H9 (cell line): Measurements from ENCODE around the gene SNAP47. TPM values are rescaled to one million over a fixed set of nuclear protein-coding genes. Genes with fewer than 3 reads are reported as not detected.
A peak's percentile ranks its signal among the peaks of the same experiment; 100 is the strongest.

ENCODE experiments used
- DNase-seq: peaks from one replicate; pipeline ENCODE4 v3.0.0-alpha.2; 2017
- H2AFZ ChIP-seq: one replicate; pipeline ENCODE4 v1.6.1; 2013; ENCODE audit warnings: mild to moderate bottlenecking, low read length, control low read depth, moderate library complexity
- H2AK5ac ChIP-seq: 2 replicates; pipeline ENCODE4 v1.6.1; 2013; ENCODE audit warnings: low read length, control low read depth, mixed read lengths; ENCODE audit not compliant: insufficient read length
- H2BK120ac ChIP-seq: one replicate; pipeline ENCODE4 v1.6.1; 2013; ENCODE audit warnings: low read depth, mild to moderate bottlenecking, low read length, control low read depth, inconsistent platforms; ENCODE audit not compliant: poor library complexity, severe bottlenecking
- H2BK12ac ChIP-seq: 2 replicates; pipeline ENCODE4 v1.6.1; 2013; ENCODE audit warnings: low read length, control low read depth, mixed read lengths, low read depth; ENCODE audit not compliant: insufficient read length
- H2BK15ac ChIP-seq: 2 replicates; pipeline ENCODE4 v1.6.1; 2013; ENCODE audit warnings: low read depth, low read length, control low read depth
- H2BK20ac ChIP-seq: one replicate; pipeline ENCODE4 v1.6.1; 2013; ENCODE audit warnings: low read depth, mild to moderate bottlenecking, low read length, control low read depth, inconsistent platforms; ENCODE audit not compliant: poor library complexity, severe bottlenecking
- H2BK5ac ChIP-seq: 2 replicates; pipeline ENCODE4 v1.6.1; 2013; ENCODE audit warnings: low read length, control low read depth, mixed read lengths; ENCODE audit not compliant: insufficient read length
- H3K14ac ChIP-seq: 2 replicates; pipeline ENCODE4 v1.6.1; 2013; ENCODE audit warnings: low read length, control low read depth; ENCODE audit not compliant: insufficient read depth
- H3K18ac ChIP-seq: 2 replicates; pipeline ENCODE4 v1.6.1; 2013; ENCODE audit warnings: low read depth, mild to moderate bottlenecking, mixed read lengths, low read length, control low read depth; ENCODE audit not compliant: insufficient read length
- H3K23ac ChIP-seq: 2 replicates; pipeline ENCODE4 v1.6.1; 2013; ENCODE audit warnings: low read length, control low read depth, mixed read lengths, low read depth; ENCODE audit not compliant: insufficient read length
- H3K23me2 ChIP-seq: 2 replicates; pipeline ENCODE4 v1.6.1; 2013; ENCODE audit warnings: low read depth, mild to moderate bottlenecking, mixed read lengths, low read length, control low read depth; ENCODE audit not compliant: insufficient read length, poor library complexity, severe bottlenecking
- H3K27ac ChIP-seq: 2 replicates; pipeline ENCODE4 v1.5.1; 2013; ENCODE audit warnings: low read length, control low read depth, mixed read lengths, low read depth; ENCODE audit not compliant: insufficient read length
- H3K27me3 ChIP-seq: 2 replicates; pipeline ENCODE4 v1.6.1; 2013; ENCODE audit warnings: low read length, control low read depth, inconsistent platforms; ENCODE audit not compliant: insufficient read depth
- H3K4ac ChIP-seq: 2 replicates; pipeline ENCODE4 v1.6.1; 2013; ENCODE audit warnings: low read depth, mild to moderate bottlenecking, control low read depth, inconsistent platforms, low read length, moderate library complexity
- H3K4me1 ChIP-seq: 2 replicates; pipeline ENCODE4 v1.6.1; 2013; ENCODE audit warnings: low read length, control low read depth, inconsistent platforms; ENCODE audit not compliant: insufficient read depth
- H3K4me2 ChIP-seq: 2 replicates; pipeline ENCODE4 v1.6.1; 2013; ENCODE audit warnings: low read length, control low read depth, mixed read lengths; ENCODE audit not compliant: insufficient read length, insufficient read depth
- H3K56ac ChIP-seq: 2 replicates; pipeline ENCODE4 v1.6.1; 2013; ENCODE audit warnings: low read depth, mild to moderate bottlenecking, mixed read lengths, low read length, control low read depth; ENCODE audit not compliant: insufficient read length
- H3K79me1 ChIP-seq: 2 replicates; pipeline ENCODE4 v1.6.1; 2013; ENCODE audit warnings: low read depth, mild to moderate bottlenecking, moderate library complexity, low read length, control low read depth, inconsistent platforms; ENCODE audit not compliant: insufficient read depth, poor library complexity, severe bottlenecking
- H3K79me2 ChIP-seq: 2 replicates; pipeline ENCODE4 v1.6.1; 2013; ENCODE audit warnings: low read length, control low read depth, inconsistent platforms; ENCODE audit not compliant: insufficient read depth
- H3K9ac ChIP-seq: 2 replicates; pipeline ENCODE4 v1.6.1; 2013; ENCODE audit warnings: low read length, control low read depth, mixed read lengths; ENCODE audit not compliant: insufficient read length; ENCODE audit errors: extremely low read depth
- H3K9me3 ChIP-seq: one replicate; pipeline ENCODE4 v1.6.1; 2013; ENCODE audit warnings: low read depth, low read length, inconsistent platforms; ENCODE audit not compliant: control insufficient read depth
- H3T11ph ChIP-seq: one replicate; pipeline ENCODE4 v1.6.1; 2013; ENCODE audit warnings: mild to moderate bottlenecking, low read length, control low read depth, inconsistent platforms
- H4K20me1 ChIP-seq: one replicate; pipeline ENCODE4 v1.6.1; 2013; ENCODE audit not compliant: control insufficient read depth, insufficient read length, insufficient read depth
- H4K5ac ChIP-seq: 2 replicates; pipeline ENCODE4 v1.6.1; 2013; ENCODE audit warnings: low read depth, mild to moderate bottlenecking, mixed read lengths, low read length, control low read depth; ENCODE audit not compliant: insufficient read length
- H4K8ac ChIP-seq: replicated peaks from 2 replicates; pipeline ENCODE4 v1.6.1; 2013; ENCODE audit warnings: low read length, control low read depth, mixed read lengths, low read depth; ENCODE audit not compliant: insufficient read length
- H4K91ac ChIP-seq: 2 replicates; pipeline ENCODE4 v1.6.1; 2013; ENCODE audit warnings: low read depth, mild to moderate bottlenecking, moderate library complexity, mixed read lengths, low read length, control low read depth; ENCODE audit not compliant: insufficient read length
- H3K27ac Mint-ChIP-seq, 3 experiments: 2 replicates in 2 of 3; 3 replicates in 1 of 3; pipeline ENCODE4 v1.8.0; 2020 to 2021; ENCODE audit warnings: mixed read lengths in 3 of 3, mild to moderate bottlenecking in 1 of 3, moderate library complexity in 1 of 3
- H3K27me3 Mint-ChIP-seq: 2 replicates; pipeline ENCODE4 v1.8.0; 2021; ENCODE audit warnings: low read depth, mild to moderate bottlenecking, moderate library complexity, mixed read lengths
- H3K36me3 Mint-ChIP-seq, 3 experiments: 2 replicates in 2 of 3; 3 replicates in 1 of 3; pipeline ENCODE4 v1.8.0; 2020 to 2021; ENCODE audit warnings: low read depth in 3 of 3, mixed read lengths in 3 of 3; ENCODE audit not compliant: insufficient read depth in 1 of 3
- H3K4me1 Mint-ChIP-seq, 2 experiments: 2 replicates each; pipeline ENCODE4 v1.8.0; 2020; ENCODE audit warnings: mixed read lengths in 2 of 2
- H3K4me3 Mint-ChIP-seq, 2 experiments: 2 replicates in 1 of 2; 3 replicates in 1 of 2; pipeline ENCODE4 v1.8.0; 2020 to 2021; ENCODE audit warnings: mild to moderate bottlenecking in 2 of 2, mixed read lengths in 2 of 2, moderate library complexity in 1 of 2
- H3K9me3 Mint-ChIP-seq, 2 experiments: 2 replicates in 1 of 2; 3 replicates in 1 of 2; pipeline ENCODE4 v1.8.0; 2020; ENCODE audit warnings: mild to moderate bottlenecking in 2 of 2, mixed read lengths in 2 of 2, moderate library complexity in 1 of 2
- WGBS: extraction: QIAGEN DNeasy Blood & Tissue Kit; methylation state at CpG from one replicate; pipeline ENCODE4 v1.1.7; 2013; ENCODE audit warnings: missing lambda C conversion rate, low lambda C conversion rate, mixed read lengths; ENCODE audit not compliant: insufficient read length; ENCODE audit errors: extremely low coverage; 5-methylcytosine and 5-hydroxymethylcytosine counted together
- total RNA-seq: library from RNA; stranded (reverse); gene quantifications from 2 replicates; pipeline ENCODE4 v1.2.1, GENCODE V29; 2021
- TF ChIP-seq, protein P1 (sequence below): fragments of 200-600 bp; sonication (generic); conservative IDR thresholded peaks from 3 replicates; pipeline ENCODE4 v1.8.0; 2021; ENCODE audit warnings: antibody characterized with exemption, mild to moderate bottlenecking

The SNAP47 gene
- total RNA-seq, 1 experiment from 2014 or later, result 44.1 TPM

DNA sequence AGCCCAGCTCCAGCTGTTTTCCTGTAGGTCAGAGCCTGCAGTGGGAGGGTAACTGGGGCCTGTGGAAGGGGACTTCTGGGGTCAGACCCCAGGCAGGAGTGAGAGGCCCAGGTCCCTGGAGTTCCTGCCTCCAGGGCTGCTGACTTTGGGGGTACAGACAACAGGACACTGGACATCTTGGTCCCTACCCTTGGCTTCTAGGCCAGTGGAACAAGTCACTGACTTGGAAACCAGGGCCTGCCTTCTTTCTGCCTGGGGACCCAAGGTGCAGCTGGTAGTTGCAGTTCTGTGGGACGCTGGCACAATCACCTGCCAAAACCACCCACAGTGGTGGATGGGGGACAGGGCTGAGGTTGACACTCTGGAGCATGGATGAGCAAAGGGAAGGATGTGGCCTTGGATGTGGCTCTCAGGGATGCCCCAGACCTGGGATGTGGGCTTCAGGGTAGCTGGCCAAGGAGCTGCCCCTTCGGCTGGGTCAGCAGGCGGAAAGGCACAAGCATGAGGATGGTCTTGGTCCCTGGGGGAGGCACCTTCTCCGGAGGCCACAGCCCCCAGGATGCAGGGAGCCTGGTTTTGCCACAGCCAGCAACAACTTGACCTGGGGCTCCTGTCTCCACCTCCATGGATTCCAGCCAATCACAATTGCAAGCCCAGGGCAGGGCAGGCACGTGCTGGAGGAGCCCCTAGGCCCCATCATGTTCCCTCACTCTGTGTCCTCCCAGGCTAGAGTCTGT, 5.9 kb upstream of the SNAP47 start:
- H2AK5ac ChIP-seq, result no peak overlapping the region
- H2BK20ac ChIP-seq, result no peak overlapping the region
- no peak overlapping the region for H4K91ac ChIP-seq
- Mint-ChIP-seq H3K4me1 (peaks cover 20 to 29% of the 10 kb centered on the region in 2 experiments), H3K4me3 (peak overlapping the region; percentile 85 to 91), H3K36me3 (peaks cover 2 to 21% (median 17%) of the 10 kb centered on the region in 3 experiments; a peak in 6 of 7 replicates), H3K9me3 (peaks cover under 1 to 3% of the 10 kb centered on the region in 2 experiments; a peak in 4 of 5 replicates), H3K27me3 (peaks cover 12% of the 10 kb centered on the region), H3K27ac (no peak overlapping the region)
- H3K9ac ChIP-seq, result no peak overlapping the region
- H3T11ph ChIP-seq, result no peak overlapping the region
- H3K18ac ChIP-seq, result no peak overlapping the region
- peaks cover 8% of the 10 kb centered on the region for H4K20me1 ChIP-seq
- H3K27me3 ChIP-seq, result no peaks in the 10 kb centered on the region
- H3K79me1 ChIP-seq, result no peaks in the 10 kb centered on the region
- no peak overlapping the region for H2BK15ac ChIP-seq
- H3K56ac ChIP-seq, result no peak overlapping the region
- H2AFZ ChIP-seq, result no peak overlapping the region
- peak overlapping the region; percentile 84 for H3K4me2 ChIP-seq
- peaks cover 2% of the 10 kb centered on the region; the same call in 1 of the 2 replicates for H3K4me1 ChIP-seq
- no peaks in the 10 kb centered on the region for H3K9me3 ChIP-seq
- DNase-seq, result peak; percentile 66
- H3K23ac ChIP-seq, result no peak overlapping the region
- no peaks in the 10 kb centered on the region for H3K79me2 ChIP-seq
- H4K5ac ChIP-seq, result no peak overlapping the region
- peaks cover 6% of the 10 kb centered on the region for H3K23me2 ChIP-seq
- no peak overlapping the region for H4K8ac ChIP-seq
- TF ChIP-seq, protein P1, sequence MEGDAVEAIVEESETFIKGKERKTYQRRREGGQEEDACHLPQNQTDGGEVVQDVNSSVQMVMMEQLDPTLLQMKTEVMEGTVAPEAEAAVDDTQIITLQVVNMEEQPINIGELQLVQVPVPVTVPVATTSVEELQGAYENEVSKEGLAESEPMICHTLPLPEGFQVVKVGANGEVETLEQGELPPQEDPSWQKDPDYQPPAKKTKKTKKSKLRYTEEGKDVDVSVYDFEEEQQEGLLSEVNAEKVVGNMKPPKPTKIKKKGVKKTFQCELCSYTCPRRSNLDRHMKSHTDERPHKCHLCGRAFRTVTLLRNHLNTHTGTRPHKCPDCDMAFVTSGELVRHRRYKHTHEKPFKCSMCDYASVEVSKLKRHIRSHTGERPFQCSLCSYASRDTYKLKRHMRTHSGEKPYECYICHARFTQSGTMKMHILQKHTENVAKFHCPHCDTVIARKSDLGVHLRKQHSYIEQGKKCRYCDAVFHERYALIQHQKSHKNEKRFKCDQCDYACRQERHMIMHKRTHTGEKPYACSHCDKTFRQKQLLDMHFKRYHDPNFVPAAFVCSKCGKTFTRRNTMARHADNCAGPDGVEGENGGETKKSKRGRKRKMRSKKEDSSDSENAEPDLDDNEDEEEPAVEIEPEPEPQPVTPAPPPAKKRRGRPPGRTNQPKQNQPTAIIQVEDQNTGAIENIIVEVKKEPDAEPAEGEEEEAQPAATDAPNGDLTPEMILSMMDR, result no peak
- no peak overlapping the region for H2BK120ac ChIP-seq
- WGBS, result no CpG with 5 or more reads among the region's 5 CpGs
- no peak overlapping the region for H3K27ac ChIP-seq
- H3K4ac ChIP-seq, result no peak overlapping the region
- H3K14ac ChIP-seq, result no peak overlapping the region
- H2BK12ac ChIP-seq, result no peak overlapping the region
- no peak overlapping the region for H2BK5ac ChIP-seq
